Ishikawa (cell line): ENCODE measurements around the gene ERN1.

Experiments used
- CREB1 ChIP-seq: IDR thresholded peaks from 2 replicates; pipeline ENCODE4 v1.6.1; 2012; ENCODE audit warnings: low read depth
- EP300 ChIP-seq: IDR thresholded peaks from 2 replicates; pipeline ENCODE4 v1.6.1; 2012; ENCODE audit warnings: borderline replicate concordance
- NFIC ChIP-seq: IDR thresholded peaks from 2 replicates; pipeline ENCODE4 v1.6.1; 2012
- TCF12 ChIP-seq: IDR thresholded peaks from 2 replicates; pipeline ENCODE4 v1.6.1; 2012; ENCODE audit warnings: low read depth

DNA sequence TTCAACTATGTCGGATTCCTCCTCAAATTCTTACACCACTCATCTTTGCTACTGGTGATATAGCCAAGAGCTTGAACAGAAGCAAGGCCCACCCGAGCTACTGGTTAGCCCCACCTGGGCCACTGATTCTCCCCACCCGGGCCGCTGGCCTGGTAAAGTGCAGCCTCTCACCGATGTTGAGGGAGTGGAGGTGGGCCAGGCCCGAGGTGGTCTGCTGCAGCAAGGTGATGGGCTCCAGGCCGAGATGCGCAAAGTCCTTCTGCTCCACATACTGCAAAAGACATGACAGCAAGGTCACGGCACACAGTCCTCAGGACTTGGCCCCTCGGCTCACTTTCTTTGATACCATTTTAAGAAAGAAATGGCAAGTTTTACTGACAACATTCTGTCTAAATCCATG lies 76.8 kb downstream of the ERN1 start:
- TF ChIP-seq NFIC (no peak), CREB1 (no peak), TCF12 (no peak), EP300 (no peak)
